H1 (cell line): ENCODE data around the gene DCK. TPM values are rescaled to one million over a fixed set of nuclear protein-coding genes. Genes with fewer than 3 reads are reported as not detected.

Source experiments
- CTBP2 ChIP-seq: IDR thresholded peaks from 2 replicates; pipeline ENCODE4 v1.7.0; 2011; ENCODE audit warnings: borderline replicate concordance, mild to moderate bottlenecking, moderate library complexity, mixed read lengths, low read length; ENCODE audit not compliant: insufficient read depth, insufficient read length
- polyA plus RNA-seq, 7 experiments: library from polyadenylated mRNA; depleted of rRNA in 3 of 7; stranded (reverse) in 5 of 7; unstranded in 2 of 7; fragments of >200 nt in 5 of 7; fragments of 200-250 nt in 2 of 7; gene quantifications; 1 replicate in 5 of 7; 2 replicates in 1 of 7; 4 replicates in 1 of 7; pipeline versions ENCODE4 v1.2.1 to v1.2.3, GENCODE V29; 2011 to 2013; ENCODE audit warnings: missing spikeins in 2 of 7, mixed read lengths in 2 of 7
- total RNA-seq: library from RNA; stranded (reverse); fragmentation: NEBNext Ultra II Directional; extraction: Animal tissue kit (Norgen Biotek cat#: 25700); gene quantifications from 2 replicates; pipeline ENCODE4 v1.2.1, GENCODE V29; 2021

DCK gene
- total and polyA plus RNA-seq, 2 of the 8 experiments (the other 6 are each of a cell fraction or from before 2014, with no cell fraction given): 4.8 to 18.1 TPM

GRCh38 chr4:70984589-70984988, 8.9 kb upstream of the DCK start (continued):
- no peak for TF ChIP-seq CTBP2
